Panc1 (cell line): ENCODE measurements around the gene PF4V1. TPM values are rescaled to one million over a fixed set of nuclear protein-coding genes. Genes with fewer than 3 reads are reported as not detected.
A peak's percentile ranks its signal among the peaks of the same experiment; 100 is the strongest.

Experiments
- ATAC-seq: fragments of 200-7000 bp; cut with Tn5 transposase; 2 replicates; pipeline ENCODE4 v1.9.1; 2020; ENCODE audit warnings: mild to moderate bottlenecking, moderate library complexity
- BruUV-seq: library from RNA; stranded (reverse); fragments of 400-500 nt; replicated peaks from 2 replicates; lab custom pipeline; 2021; lab: Mats Ljungman, UMichigan
- CTCF ChIA-PET: fragments of 300-600 bp; sonication (Branson Sonifier 250); formaldehyde crosslinking; loops from one replicate; lab custom pipeline; 2022; ENCODE audit warnings: antibody characterized with exemption; lab: Charles Lee
- POLR2A ChIA-PET: fragments of 300-600 bp; sonication (Branson Sonifier 250); formaldehyde crosslinking; loops from one replicate; lab custom pipeline; 2022; ENCODE audit warnings: antibody characterized with exemption; lab: Charles Lee
- DNase-seq: peaks from one replicate; pipeline ENCODE4 v3.0.0-alpha.2; 2010; ENCODE audit warnings: low read depth, low spot score
- H3K27ac ChIP-seq: 2 replicates; pipeline ENCODE4 v1.5.1; 2011; ENCODE audit warnings: mild to moderate bottlenecking, low read length, inconsistent platforms
- H3K27me3 ChIP-seq: fragments of 200-500 bp; sonication (Bioruptor generic); 2 replicates; pipeline ENCODE4 v1.6.0; 2014; ENCODE audit warnings: low read length, inconsistent platforms; ENCODE audit not compliant: control insufficient read depth, insufficient read depth
- H3K36me3 ChIP-seq: fragments of 200-500 bp; sonication (Bioruptor generic); 2 replicates; pipeline ENCODE4 v1.5.1; 2014; ENCODE audit warnings: inconsistent platforms, mild to moderate bottlenecking, low read length, moderate library complexity; ENCODE audit not compliant: control insufficient read depth, insufficient read depth
- H3K4me1 ChIP-seq: 2 replicates; pipeline ENCODE4 v1.5.1; 2011; ENCODE audit warnings: inconsistent platforms, mild to moderate bottlenecking, low read length, moderate library complexity; ENCODE audit not compliant: control insufficient read depth, insufficient read depth
- H3K4me3 ChIP-seq, 2 experiments: 2 replicates each; pipeline ENCODE4 v1.5.1; 2011 to 2012; ENCODE audit warnings: low read depth in 2 of 2, low read length in 2 of 2, mild to moderate bottlenecking in 2 of 2, inconsistent platforms in 1 of 2, moderate library complexity in 1 of 2
- H3K9me3 ChIP-seq: fragments of 200-500 bp; sonication (Bioruptor generic); 2 replicates; pipeline ENCODE4 v1.5.1; 2014; ENCODE audit warnings: low read depth, mild to moderate bottlenecking, inconsistent platforms, low read length, moderate library complexity; ENCODE audit not compliant: control insufficient read depth, insufficient read depth
- CTCF ChIP-seq: fragments of 450-650 bp; IDR thresholded peaks from 2 replicates; pipeline ENCODE4 v1.5.1; 2017; ENCODE audit warnings: mild to moderate bottlenecking
- POLR2AphosphoS5 ChIP-seq: IDR thresholded peaks from 2 replicates; pipeline ENCODE4 v1.6.1; 2012; ENCODE audit warnings: mild to moderate bottlenecking, low read depth, low read length, moderate library complexity
- REST ChIP-seq, 2 experiments: IDR thresholded peaks; 2 replicates each; pipeline ENCODE4 v1.6.1; 2011 to 2012; ENCODE audit warnings: low read depth in 2 of 2, control low read depth in 1 of 2, low read length in 1 of 2, mild to moderate bottlenecking in 1 of 2, moderate library complexity in 1 of 2; ENCODE audit not compliant: insufficient read depth in 1 of 2
- SIN3A ChIP-seq: IDR thresholded peaks from 2 replicates; pipeline ENCODE4 v1.6.1; 2012; ENCODE audit warnings: low read depth, mild to moderate bottlenecking, low read length, moderate library complexity, borderline replicate concordance; ENCODE audit not compliant: insufficient read depth
- TCF7L2 ChIP-seq: IDR thresholded peaks from 2 replicates; pipeline ENCODE4 v1.6.1; 2011; ENCODE audit warnings: mild to moderate bottlenecking, low read depth, low read length, inconsistent platforms
- in situ Hi-C: cut with HindIII; loops from 2 replicates; pipeline ENCODE4 v1.10.0; 2016; ENCODE audit warnings: low sequenced_read_pairs, low pct_unique_long_range_greater_than_20kb
- intact Hi-C: fragments of 100-400 bp; cut with micrococcal nuclease; formaldehyde crosslinking; loops from one replicate; pipeline ENCODE4 v1.10.0; 2022; ENCODE audit not compliant: unreplicated experiment
- total RNA-seq: library from RNA; stranded (reverse); gene quantifications from one replicate; pipeline ENCODE4 v1.2.1, GENCODE V29; 2021; ENCODE audit not compliant: unreplicated experiment

The PF4V1 gene
- total RNA-seq, 1 experiment from 2014 or later: 0.51 TPM

GRCh38 chr4:73859614-73860088 lies 6.6 kb downstream of the PF4V1 start:
- intact Hi-C loops: no loop called here
- CTCF ChIA-PET: no interaction called here
- no TSS peak for BruUV-seq

GRCh38 chr4:73860181-73860580 lies 7.1 kb downstream of the PF4V1 start:
- POLR2A ChIA-PET: no interaction called here
- H3K27ac ChIP-seq: no peak overlapping the region
- no peak for TF ChIP-seq TCF7L2
- no peak for TF ChIP-seq SIN3A
- TF ChIP-seq POLR2AphosphoS5: no peak
- TF ChIP-seq CTCF: no peak
- no peak for TF ChIP-seq REST (IDR thresholded peaks at IDR 0.05; ENCODE audit: insufficient read depth in 1 of 2, low read depth in 2 of 2, low read length in 1 of 2)
- H3K36me3 ChIP-seq: no peaks in the 10 kb centered on the region
- H3K9me3 ChIP-seq: no peaks in the 10 kb centered on the region
- no peak overlapping the region for H3K4me3 ChIP-seq
- intact Hi-C loops (no loop called here), in situ Hi-C loops (no loop called here)
- H3K27me3 ChIP-seq: no peaks in the 10 kb centered on the region
- ATAC-seq (no peak), DNase-seq (no peak)
- BruUV-seq: no TSS peak
- H3K4me1 ChIP-seq: no peaks in the 10 kb centered on the region
- CTCF ChIA-PET: no interaction called here

More at GRCh38 chr4:73859614-73860088, 6.6 kb downstream of the PF4V1 start:
- H3K4me1 ChIP-seq: no peaks in the 10 kb centered on the region
- no peak for DNase-seq
- no peaks in the 10 kb centered on the region for H3K36me3 ChIP-seq
- H3K9me3 ChIP-seq: no peaks in the 10 kb centered on the region
- POLR2A ChIA-PET: no interaction called here
- H3K27me3 ChIP-seq: no peaks in the 10 kb centered on the region
- no peak for ATAC-seq
- 0 out of 2 replicates have a peak overlapping the region, but pooled peaks have one; percentile 23 for H3K27ac ChIP-seq
- no peak overlapping the region for H3K4me3 ChIP-seq
- no peak for TF ChIP-seq CTCF
- in situ Hi-C loops: no loop called here
